Activated naive CD8-positive, alpha-beta T cell (primary cell): ENCODE measurements around the gene SPACA6.
"Not testable (repeated sequence)": the region's sequence is repeated elsewhere in the genome, so short reads cannot be mapped to it uniquely, and the experiment has no call there.

ENCODE experiments used
- H3K27ac Mint-ChIP-seq: one replicate; pipeline ENCODE4 v1.8.0; 2021; ENCODE audit warnings: mixed read lengths
- H3K27me3 Mint-ChIP-seq: one replicate; pipeline ENCODE4 v1.8.0; 2021; ENCODE audit warnings: mixed read lengths
- H3K36me3 Mint-ChIP-seq: one replicate; pipeline ENCODE4 v1.8.0; 2021; ENCODE audit warnings: mixed read lengths
- H3K4me1 Mint-ChIP-seq: one replicate; pipeline ENCODE4 v1.8.0; 2021; ENCODE audit warnings: low read depth, mixed read lengths
- H3K4me3 Mint-ChIP-seq: one replicate; pipeline ENCODE4 v1.8.0; 2021; ENCODE audit warnings: mild to moderate bottlenecking, mixed read lengths
- H3K9me3 Mint-ChIP-seq: one replicate; pipeline ENCODE4 v1.8.0; 2021; ENCODE audit warnings: low read depth, mixed read lengths

SPACA6 gene, protein sequence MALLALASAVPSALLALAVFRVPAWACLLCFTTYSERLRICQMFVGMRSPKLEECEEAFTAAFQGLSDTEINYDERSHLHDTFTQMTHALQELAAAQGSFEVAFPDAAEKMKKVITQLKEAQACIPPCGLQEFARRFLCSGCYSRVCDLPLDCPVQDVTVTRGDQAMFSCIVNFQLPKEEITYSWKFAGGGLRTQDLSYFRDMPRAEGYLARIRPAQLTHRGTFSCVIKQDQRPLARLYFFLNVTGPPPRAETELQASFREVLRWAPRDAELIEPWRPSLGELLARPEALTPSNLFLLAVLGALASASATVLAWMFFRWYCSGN

GRCh38 chr19:51693260-51693659 is at the start of gene SPACA6:
Gene SPACA6 (plus strand): TSS chr19:51693330. CDS start chr19:51693527, 197 bp downstream.
- no peaks in the 10 kb centered on the region for H3K36me3 Mint-ChIP-seq
- H3K27me3 Mint-ChIP-seq: peaks cover 3% of the 10 kb centered on the region
- no peaks in the 10 kb centered on the region for H3K9me3 Mint-ChIP-seq
- H3K4me1 Mint-ChIP-seq: peaks cover 12% of the 10 kb centered on the region
- no peak within 1 kb of the TSS for H3K27ac Mint-ChIP-seq
- H3K4me3 Mint-ChIP-seq: peak within 1 kb of the TSS; percentile 18

GRCh38 chr19:51644636-51645271 is 48.4 kb upstream of the SPACA6 start:
- Mint-ChIP-seq H3K36me3 (no peaks in the 10 kb centered on the region), H3K4me1 (no peaks in the 10 kb centered on the region), H3K4me3 (no peak overlapping the region), H3K27me3 (peaks cover 32% of the 10 kb centered on the region), H3K9me3 (no peaks in the 10 kb centered on the region), H3K27ac (no peak overlapping the region)

- not testable (repeated sequence) for H3K4me3 Mint-ChIP-seq, H3K4me1 Mint-ChIP-seq, H3K27ac Mint-ChIP-seq
Measured at GRCh38 chr19:51646730-51647129, 46.4 kb upstream of the SPACA6 start, which contains the start of gene SIGLEC14. Gene SIGLEC14 (minus strand): TSS chr19:51646825. CDS start chr19:51646759, 66 bp downstream.

DNA sequence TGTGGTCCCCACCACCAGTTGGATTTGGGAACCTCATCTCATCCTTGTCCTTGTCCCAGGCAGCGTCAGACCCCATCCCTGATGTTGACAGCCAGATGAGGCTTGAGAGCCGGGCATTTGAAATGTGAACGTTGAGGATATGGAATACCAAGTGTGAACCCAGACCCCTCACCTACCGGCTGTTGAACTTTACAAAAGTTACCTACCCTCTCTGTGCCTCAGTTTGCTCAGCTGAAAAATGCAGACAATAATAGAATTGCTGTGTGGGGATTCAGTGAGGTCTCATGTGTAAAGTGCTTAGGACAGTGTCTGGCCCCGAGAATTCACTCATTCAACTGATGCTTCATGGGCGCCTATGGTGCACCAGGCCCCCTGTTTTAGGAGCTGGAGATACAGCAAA is 45.8 kb upstream of the SPACA6 start:
- H3K4me1 Mint-ChIP-seq: no peaks in the 10 kb centered on the region
- no peaks in the 10 kb centered on the region for H3K9me3 Mint-ChIP-seq
- no peaks in the 10 kb centered on the region for H3K36me3 Mint-ChIP-seq
- H3K27ac Mint-ChIP-seq: no peak overlapping the region
- H3K27me3 Mint-ChIP-seq: peaks cover 22% of the 10 kb centered on the region
- H3K4me3 Mint-ChIP-seq: no peak overlapping the region

More at GRCh38 chr19:51646730-51647129, 46.4 kb upstream of the SPACA6 start, which contains the start of gene SIGLEC14:
- H3K36me3 Mint-ChIP-seq, H3K9me3 Mint-ChIP-seq: not testable (repeated sequence)
- peaks cover 25% of the 10 kb centered on the region for H3K27me3 Mint-ChIP-seq

DNA sequence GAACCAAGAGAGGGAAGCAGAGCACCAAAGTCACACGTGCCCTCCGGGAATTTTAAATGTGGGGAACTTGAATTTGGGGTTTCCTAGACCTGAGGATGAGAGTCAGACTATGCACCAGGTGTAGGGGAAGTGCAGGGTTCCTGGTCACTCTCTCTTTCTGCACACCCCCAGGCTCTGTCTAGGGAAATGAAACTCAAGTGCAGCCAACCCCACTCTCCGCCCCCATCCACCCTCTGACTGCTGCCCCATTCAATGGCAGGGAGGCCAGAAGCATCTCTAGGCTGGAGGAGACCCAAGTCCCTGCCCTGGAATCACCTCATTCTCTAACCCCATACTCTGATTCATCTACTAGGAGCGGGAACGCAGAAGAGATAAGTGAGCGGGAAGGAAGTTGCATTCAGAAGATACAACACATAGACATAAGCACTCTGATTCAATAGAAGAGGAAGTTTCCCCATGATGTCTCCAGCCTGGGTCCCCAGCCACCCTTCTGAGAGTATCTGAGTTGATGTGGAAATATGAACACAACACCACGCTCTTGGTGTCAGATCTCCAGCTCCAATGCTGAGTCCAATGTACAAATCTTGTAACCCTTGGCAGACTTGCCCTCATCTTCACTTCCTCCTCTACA is 41.8 kb upstream of the SPACA6 start:
- Mint-ChIP-seq H3K4me3 (no peak overlapping the region), H3K9me3 (no peaks in the 10 kb centered on the region), H3K4me1 (no peaks in the 10 kb centered on the region), H3K36me3 (no peaks in the 10 kb centered on the region), H3K27ac (no peak overlapping the region), H3K27me3 (peaks cover 14% of the 10 kb centered on the region)

DNA sequence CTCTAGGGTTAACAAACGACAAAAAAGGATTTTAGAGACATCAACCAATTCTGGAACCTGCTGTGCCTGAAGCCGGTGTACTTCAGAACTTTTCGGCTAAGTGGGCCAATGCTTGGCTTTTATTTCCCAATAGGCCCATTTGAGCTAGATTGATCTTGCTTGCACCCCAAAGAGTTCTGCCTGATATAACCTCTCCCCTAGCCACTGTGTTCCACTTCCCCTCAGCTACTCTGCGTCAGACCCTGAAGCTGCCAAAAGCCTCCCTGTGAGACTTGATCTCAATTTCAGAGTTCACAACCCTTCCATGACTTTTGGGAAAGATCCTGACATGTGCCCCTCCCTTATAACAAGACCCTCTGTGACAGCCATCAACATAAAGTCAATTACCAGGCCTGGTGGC is 40.9 kb upstream of the SPACA6 start:
- H3K9me3 Mint-ChIP-seq: no peaks in the 10 kb centered on the region
- H3K4me3 Mint-ChIP-seq: no peak overlapping the region
- peaks cover 19% of the 10 kb centered on the region for H3K27me3 Mint-ChIP-seq
- no peak overlapping the region for H3K27ac Mint-ChIP-seq
- peaks cover 7% of the 10 kb centered on the region for H3K4me1 Mint-ChIP-seq
- no peaks in the 10 kb centered on the region for H3K36me3 Mint-ChIP-seq

DNA sequence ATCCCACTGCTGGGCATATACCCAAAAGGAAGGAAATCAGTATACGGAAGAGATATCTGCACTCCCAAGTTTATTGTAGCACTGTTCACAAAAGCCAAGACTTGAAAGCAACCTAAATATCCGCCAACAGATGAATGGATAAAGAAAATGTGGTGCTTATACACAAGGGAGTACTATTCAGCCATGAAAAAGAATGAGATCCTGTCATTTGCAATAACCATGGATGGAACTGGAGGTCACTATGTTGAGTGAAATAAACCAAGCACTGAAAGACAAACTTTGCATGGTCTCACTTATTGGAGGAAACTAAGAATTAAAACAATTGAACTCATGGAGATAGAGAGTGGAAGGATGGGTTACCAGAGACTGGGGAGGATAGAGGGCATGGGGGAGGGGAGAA is 40.0 kb upstream of the SPACA6 start:
- H3K27me3 Mint-ChIP-seq: peaks cover 19% of the 10 kb centered on the region
- H3K27ac Mint-ChIP-seq: no peak overlapping the region

GRCh38 chr19:51654783-51655182 is 38.3 kb upstream of the SPACA6 start:
- Mint-ChIP-seq H3K9me3 (no peaks in the 10 kb centered on the region), H3K4me3 (no peak overlapping the region), H3K27ac (no peak overlapping the region), H3K27me3 (peaks cover 21% of the 10 kb centered on the region), H3K4me1 (peaks cover 7% of the 10 kb centered on the region), H3K36me3 (no peaks in the 10 kb centered on the region)

More for the DNA sequence above, 40.0 kb upstream of the SPACA6 start:
- no peaks in the 10 kb centered on the region for H3K9me3 Mint-ChIP-seq
- H3K36me3 Mint-ChIP-seq: no peaks in the 10 kb centered on the region
- H3K4me1 Mint-ChIP-seq: peaks cover 7% of the 10 kb centered on the region
- no peak overlapping the region for H3K4me3 Mint-ChIP-seq

DNA sequence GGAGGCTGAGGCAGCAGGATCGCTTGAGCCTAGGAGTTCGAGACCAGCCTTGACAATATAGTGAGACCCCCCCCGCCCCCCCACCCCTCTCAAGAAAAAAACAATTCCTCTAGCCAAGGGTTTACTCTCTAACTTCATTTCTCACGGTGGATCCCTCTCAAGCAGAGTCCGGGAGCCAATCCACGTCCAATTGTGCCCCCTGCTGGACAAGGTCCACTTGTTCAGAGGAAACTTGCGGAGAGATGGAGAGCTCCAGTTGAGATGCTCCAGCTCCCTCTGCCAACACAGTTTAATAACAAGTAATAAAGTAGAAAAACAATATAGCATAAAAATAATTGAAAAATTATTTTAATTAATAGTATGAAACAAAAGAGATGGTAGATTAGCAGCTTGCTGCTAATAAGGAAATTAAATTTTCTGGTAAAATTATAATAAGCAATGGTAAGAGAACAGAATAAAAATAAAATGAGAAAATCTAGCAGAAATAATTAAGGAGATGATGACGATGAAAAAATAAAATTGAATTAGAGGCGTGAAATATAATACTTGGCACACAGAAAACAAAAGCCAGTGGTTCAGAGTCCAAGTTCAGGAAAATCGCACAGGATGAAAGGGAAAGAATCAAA is 32.0 kb upstream of the SPACA6 start:
- Mint-ChIP-seq H3K4me3 (no peak overlapping the region), H3K4me1 (peaks cover 7% of the 10 kb centered on the region)

DNA sequence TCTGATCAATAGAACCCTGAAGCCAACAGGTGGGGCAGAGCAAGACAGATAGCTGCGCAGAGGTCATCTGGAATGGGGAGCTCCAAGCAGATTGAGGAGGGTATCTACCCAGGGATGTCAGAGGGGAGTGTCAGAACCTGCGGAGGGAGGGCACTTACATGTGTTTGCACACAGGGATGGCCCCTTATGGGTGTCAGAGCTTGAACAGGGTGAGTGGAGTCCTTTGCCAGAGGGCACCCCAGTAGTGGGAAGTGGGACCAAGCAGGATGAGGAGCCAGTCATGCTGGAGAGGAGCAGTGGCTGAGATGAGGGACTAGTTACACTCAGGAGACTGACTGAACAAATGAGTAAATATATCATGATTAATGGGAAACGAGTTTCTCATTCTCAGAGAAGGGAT is 29.5 kb upstream of the SPACA6 start:
- Mint-ChIP-seq H3K9me3 (no peaks in the 10 kb centered on the region), H3K27ac (no peak overlapping the region), H3K4me3 (no peak overlapping the region), H3K36me3 (peaks cover 7% of the 10 kb centered on the region), H3K4me1 (no peaks in the 10 kb centered on the region), H3K27me3 (peaks cover 32% of the 10 kb centered on the region)

More for the DNA sequence above, 32.0 kb upstream of the SPACA6 start:
- Mint-ChIP-seq H3K36me3 (peaks cover 2% of the 10 kb centered on the region), H3K9me3 (no peaks in the 10 kb centered on the region), H3K27me3 (peaks cover 29% of the 10 kb centered on the region), H3K27ac (no peak overlapping the region)

- Mint-ChIP-seq H3K4me1 (no peaks in the 10 kb centered on the region), H3K36me3 (peaks cover 7% of the 10 kb centered on the region), H3K27ac (no peak overlapping the region), H3K9me3 (no peaks in the 10 kb centered on the region), H3K27me3 (peaks cover 32% of the 10 kb centered on the region), H3K4me3 (no peak overlapping the region)
Measured at GRCh38 chr19:51664131-51664530, 29.0 kb upstream of the SPACA6 start.

GRCh38 chr19:51664997-51665396 is 28.1 kb upstream of the SPACA6 start:
- H3K9me3 Mint-ChIP-seq: no peaks in the 10 kb centered on the region
- no peaks in the 10 kb centered on the region for H3K4me1 Mint-ChIP-seq
- H3K36me3 Mint-ChIP-seq: peaks cover 7% of the 10 kb centered on the region
- no peak overlapping the region for H3K27ac Mint-ChIP-seq
- no peak overlapping the region for H3K4me3 Mint-ChIP-seq
- peaks cover 31% of the 10 kb centered on the region for H3K27me3 Mint-ChIP-seq

GRCh38 chr19:51668216-51668615 is 24.9 kb upstream of the SPACA6 start:
- H3K27me3 Mint-ChIP-seq: peaks cover 22% of the 10 kb centered on the region
- no peak overlapping the region for H3K27ac Mint-ChIP-seq

GRCh38 chr19:51675911-51676565 is 17.1 kb upstream of the SPACA6 start:
- H3K27me3 Mint-ChIP-seq, H3K36me3 Mint-ChIP-seq, H3K9me3 Mint-ChIP-seq: not testable (repeated sequence)
- Mint-ChIP-seq H3K27ac (peak overlapping the region; percentile 51), H3K4me3 (peak overlapping the region; percentile 49), H3K4me1 (peaks cover 26% of the 10 kb centered on the region)

More at GRCh38 chr19:51668216-51668615, 24.9 kb upstream of the SPACA6 start:
- Mint-ChIP-seq H3K4me1 (no peaks in the 10 kb centered on the region), H3K9me3 (no peaks in the 10 kb centered on the region), H3K36me3 (peaks cover 7% of the 10 kb centered on the region), H3K4me3 (no peak overlapping the region)
